B cell (primary cell): Measurements from ENCODE around the gene ITPRIP. TPM values are rescaled to one million over a fixed set of nuclear protein-coding genes. Genes with fewer than 3 reads are reported as not detected.

Experiments used
- ATAC-seq: fragments of 200-7000 bp; cut with Tn5 transposase; one replicate; pipeline ENCODE4 v1.10.0; 2021; ENCODE audit warnings: low read depth, mild to moderate bottlenecking, moderate number of reproducible peaks, moderate library complexity
- CTCF ChIA-PET: fragments of 350-600 bp; sonication (Branson Sonifier 250); formaldehyde crosslinking; loops from one replicate; lab custom pipeline; 2021; ENCODE audit warnings: antibody characterized with exemption, inconsistent platforms; lab: Charles Lee
- POLR2A ChIA-PET: fragments of 350-600 bp; sonication (Branson Sonifier 250); formaldehyde crosslinking; loops from one replicate; lab custom pipeline; 2021; ENCODE audit warnings: antibody characterized with exemption; lab: Charles Lee
- DNase-seq: peaks from one replicate; pipeline ENCODE4 v3.0.0; 2013
- H2AFZ ChIP-seq: 2 replicates; pipeline ENCODE4 v1.6.1; 2012; ENCODE audit warnings: mild to moderate bottlenecking, low read depth, low read length; ENCODE audit not compliant: insufficient read depth, poor library complexity, severe bottlenecking
- H3K27ac ChIP-seq, 2 donors: 1 replicate in 1 of 2; 2 replicates in 1 of 2; pipeline ENCODE4 v1.5.1; 2012 to 2013; ENCODE audit warnings: low read length in 2 of 2, mild to moderate bottlenecking in 2 of 2, moderate library complexity in 1 of 2
- H3K27me3 ChIP-seq, 4 experiments: fragments of 200-600 bp in 1 of 4; sonication (generic) in 1 of 4; replicated peaks in 1 of 4; 1 replicate in 2 of 4; 2 replicates in 2 of 4; pipeline versions ENCODE4 v1.6.1 to v1.7.0; 2013 to 2016; ENCODE audit warnings: low read length in 3 of 4, mild to moderate bottlenecking in 2 of 4, mixed read lengths in 1 of 4, moderate library complexity in 1 of 4; ENCODE audit not compliant: insufficient read depth in 4 of 4, control insufficient read depth in 3 of 4; ENCODE audit errors: control extremely low read depth in 1 of 4
- H3K36me3 ChIP-seq, 2 experiments: replicated peaks in 1 of 2; 1 replicate in 1 of 2; 2 replicates in 1 of 2; pipeline versions ENCODE4 v1.6.1 to v1.7.1; 2013; ENCODE audit warnings: low read length in 1 of 2; ENCODE audit not compliant: insufficient read depth in 2 of 2, control insufficient read depth in 1 of 2; ENCODE audit errors: control extremely low read depth in 1 of 2, extremely low read depth in 1 of 2
- H3K4me1 ChIP-seq, 2 donors: fragments of 200-600 bp in 1 of 2; sonication (generic) in 1 of 2; 1 replicate in 1 of 2; 2 replicates in 1 of 2; pipeline versions ENCODE4 v1.5.1 to v1.6.1; 2013 to 2017; ENCODE audit warnings: low read length in 2 of 2; ENCODE audit not compliant: control insufficient read depth in 2 of 2, insufficient read depth in 2 of 2
- H3K4me2 ChIP-seq: replicated peaks from 2 replicates; pipeline ENCODE3; 2012; ENCODE audit warnings: mild to moderate bottlenecking, low read depth, low read length; ENCODE audit not compliant: poor library complexity, severe bottlenecking
- H3K4me3 ChIP-seq, 5 experiments: fragments of 200-600 bp in 1 of 5; sonication (generic) in 1 of 5; 1 replicate in 3 of 5; 2 replicates in 2 of 5; pipeline versions ENCODE4 v1.5.1 to v1.7.0; 2011 to 2016; ENCODE audit warnings: low read length in 4 of 5, mild to moderate bottlenecking in 4 of 5, low read depth in 2 of 5, control low read depth in 1 of 5, moderate library complexity in 1 of 5; ENCODE audit not compliant: insufficient read depth in 1 of 5; ENCODE audit errors: control extremely low read depth in 1 of 5, extremely low read depth in 1 of 5
- H3K79me2 ChIP-seq: fragments of 200-600 bp; sonication (generic); one replicate; pipeline ENCODE4 v1.6.0; 2016; ENCODE audit warnings: low read length; ENCODE audit not compliant: control insufficient read depth, insufficient read depth
- H3K9ac ChIP-seq: fragments of 200-600 bp; sonication (generic); 2 replicates; pipeline ENCODE4 v1.6.1; 2017; ENCODE audit warnings: mild to moderate bottlenecking, low read length, moderate library complexity
- H3K9me3 ChIP-seq, 3 donors: one replicate each; pipeline versions ENCODE4 v1.6.1 to v1.7.1; 2013; ENCODE audit warnings: low read length in 2 of 3; ENCODE audit not compliant: control insufficient read depth in 2 of 3, insufficient read depth in 1 of 3; ENCODE audit errors: control extremely low read depth in 1 of 3
- H4K20me1 ChIP-seq: 2 replicates; pipeline ENCODE4 v1.6.0; 2012; ENCODE audit warnings: mild to moderate bottlenecking, low read length; ENCODE audit not compliant: insufficient read depth, control insufficient read depth, poor library complexity, severe bottlenecking
- H3K27ac Mint-ChIP-seq: one replicate; pipeline ENCODE4 v1.8.0; 2021; ENCODE audit warnings: mixed read lengths
- H3K27me3 Mint-ChIP-seq: one replicate; pipeline ENCODE4 v1.8.0; 2021; ENCODE audit warnings: mixed read lengths
- H3K4me1 Mint-ChIP-seq: one replicate; pipeline ENCODE4 v1.8.0; 2021; ENCODE audit warnings: mixed read lengths
- H3K4me3 Mint-ChIP-seq: one replicate; pipeline ENCODE4 v1.8.0; 2021; ENCODE audit warnings: mixed read lengths
- H3K9me3 Mint-ChIP-seq: one replicate; pipeline ENCODE4 v1.8.0; 2022; ENCODE audit warnings: mixed read lengths; ENCODE audit not compliant: insufficient read depth
- EZH2 ChIP-seq: IDR thresholded peaks from 2 replicates; pipeline ENCODE4 v1.6.1; 2012; ENCODE audit warnings: borderline replicate concordance, low read depth, mild to moderate bottlenecking, moderate library complexity, low read length; ENCODE audit not compliant: insufficient read depth, poor library complexity, severe bottlenecking
- WGBS: methylation state at CpG from one replicate; pipeline ENCODE4 v1.1.5; 2013; ENCODE audit warnings: missing lambda C conversion rate; ENCODE audit not compliant: insufficient coverage; 5-methylcytosine and 5-hydroxymethylcytosine counted together
- intact Hi-C: fragments of 100-400 bp; cut with micrococcal nuclease; formaldehyde crosslinking; loops from one replicate; pipeline ENCODE4 v1.10.0; 2022
- polyA plus RNA-seq: library from polyadenylated mRNA; depleted of rRNA; stranded (reverse); fragments of >200 nt; gene quantifications from 2 replicates; pipeline ENCODE4 v1.2.3, GENCODE V29; 2012
- total RNA-seq, 2 donors: library from RNA; stranded (reverse); fragments of 120-200 nt in 1 of 2; gene quantifications; 1 replicate in 1 of 2; 2 replicates in 1 of 2; pipeline versions ENCODE4 v1.2.3 to v1.2.4, GENCODE V29; 2013 to 2022
- TF ChIP-seq, protein P1 (sequence below): fragments of 200-600 bp; IDR thresholded peaks from one replicate; pipeline ENCODE4 v1.8.0; 2022; ENCODE audit warnings: antibody characterized with exemption, mild to moderate bottlenecking

ITPRIP gene
- total and polyA plus RNA-seq, 2 donors (not counting 1 experiment from before 2014, with no cell fraction given) = 22.5 to 28.5 TPM

DNA sequence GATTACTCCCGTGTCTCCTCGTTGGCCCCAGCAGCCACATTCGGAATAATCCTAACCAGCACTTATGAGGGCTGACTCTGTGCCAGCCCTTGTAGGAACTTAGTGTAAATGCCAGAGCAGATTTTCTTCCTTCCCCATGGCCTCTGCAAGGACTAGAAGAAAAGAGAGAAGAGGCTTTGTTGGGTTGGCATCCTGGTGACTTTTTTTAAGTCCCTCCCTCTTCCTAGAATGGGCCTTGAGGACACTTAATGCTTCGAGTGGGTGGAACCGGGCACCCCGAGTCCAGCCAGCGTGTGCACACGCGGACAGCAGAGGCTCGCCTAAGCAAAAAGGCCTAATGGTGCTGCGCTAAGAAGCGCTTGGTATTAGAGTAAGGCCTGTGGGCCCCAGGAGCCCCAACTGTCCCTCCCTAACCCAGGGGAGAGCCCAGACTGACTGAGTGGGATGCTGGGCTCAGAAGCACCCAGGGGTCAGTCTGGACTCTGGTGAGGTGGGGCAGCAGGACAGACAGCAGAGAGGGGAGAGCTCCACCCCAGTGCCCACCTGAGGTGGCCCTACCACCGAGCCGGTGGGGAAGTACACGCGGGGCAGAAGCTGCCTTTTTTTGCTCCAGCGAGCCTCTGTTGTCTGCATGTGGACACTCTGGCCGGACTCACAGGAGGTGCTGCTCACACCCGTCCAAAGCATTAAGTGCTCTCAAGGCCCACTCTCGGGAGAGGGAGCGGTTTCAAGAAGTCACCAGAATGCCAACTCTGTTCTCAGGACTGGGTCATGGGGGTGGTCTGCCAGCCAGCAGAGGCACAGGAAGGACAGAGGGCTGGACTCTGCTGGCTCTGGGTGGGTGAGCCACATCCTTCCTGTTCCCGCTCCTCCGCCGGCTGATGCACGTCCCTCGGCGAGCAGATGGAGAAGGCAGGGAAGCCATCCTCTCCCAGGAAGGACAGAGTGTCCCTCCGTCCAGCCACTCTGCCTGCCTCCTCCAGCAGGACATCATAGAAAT, 12.5 kb downstream of the ITPRIP start:
- no peak for ATAC-seq
- Mint-ChIP-seq H3K4me1 (peaks cover 96% of the 10 kb centered on the region), H3K27ac (peak overlapping the region; percentile 82), H3K27me3 (no peaks in the 10 kb centered on the region), H3K4me3 (peak overlapping the region; percentile 64), H3K9me3 (no peaks in the 10 kb centered on the region)
- CTCF ChIA-PET = interaction anchor here (1.4 to 23.3 kb wide), 6 partner anchors 11 to 23 kb away, joined by 4 to 594 read pairs (median 44); partner anchors contain the start of genes CFAP58 and ITPRIP
- Histone ChIP-seq H3K4me2 (peak overlapping the region; percentile 44), H3K4me1 (peaks cover 97 to 100% of the 10 kb centered on the region in 2 donors), H3K27ac (peak overlapping the region in 1 of 2 donors; percentile 36), H3K4me3 (no peak overlapping the region), H3K79me2 (peaks cover 100% of the 10 kb centered on the region), H4K20me1 (peaks cover 100% of the 10 kb centered on the region), H3K9ac (peak overlapping the region; percentile 4), H3K27me3 (no peaks in the 10 kb centered on the region), H2AFZ (no peak overlapping the region), H3K36me3 (peaks cover 0 to 13% of the 10 kb centered on the region in 2 experiments), H3K9me3 (peaks cover 0 to 4% (median 0%) of the 10 kb centered on the region in 3 donors)
- 61% methylated on average over 24 of the region's 28 CpGs for WGBS
- POLR2A ChIA-PET = no interaction called here
- TF ChIP-seq EZH2 = no peak
- TF ChIP-seq, protein P1, sequence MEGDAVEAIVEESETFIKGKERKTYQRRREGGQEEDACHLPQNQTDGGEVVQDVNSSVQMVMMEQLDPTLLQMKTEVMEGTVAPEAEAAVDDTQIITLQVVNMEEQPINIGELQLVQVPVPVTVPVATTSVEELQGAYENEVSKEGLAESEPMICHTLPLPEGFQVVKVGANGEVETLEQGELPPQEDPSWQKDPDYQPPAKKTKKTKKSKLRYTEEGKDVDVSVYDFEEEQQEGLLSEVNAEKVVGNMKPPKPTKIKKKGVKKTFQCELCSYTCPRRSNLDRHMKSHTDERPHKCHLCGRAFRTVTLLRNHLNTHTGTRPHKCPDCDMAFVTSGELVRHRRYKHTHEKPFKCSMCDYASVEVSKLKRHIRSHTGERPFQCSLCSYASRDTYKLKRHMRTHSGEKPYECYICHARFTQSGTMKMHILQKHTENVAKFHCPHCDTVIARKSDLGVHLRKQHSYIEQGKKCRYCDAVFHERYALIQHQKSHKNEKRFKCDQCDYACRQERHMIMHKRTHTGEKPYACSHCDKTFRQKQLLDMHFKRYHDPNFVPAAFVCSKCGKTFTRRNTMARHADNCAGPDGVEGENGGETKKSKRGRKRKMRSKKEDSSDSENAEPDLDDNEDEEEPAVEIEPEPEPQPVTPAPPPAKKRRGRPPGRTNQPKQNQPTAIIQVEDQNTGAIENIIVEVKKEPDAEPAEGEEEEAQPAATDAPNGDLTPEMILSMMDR = no peak
- intact Hi-C loops = no loop called here
- DNase-seq = no peak
